ENCODE results near the gene PPA2.
"Not testable (repeated sequence)": the region's sequence is repeated elsewhere in the genome, so short reads cannot be mapped to it uniquely, and the experiment has no call there.

PPA2 gene

DNA sequence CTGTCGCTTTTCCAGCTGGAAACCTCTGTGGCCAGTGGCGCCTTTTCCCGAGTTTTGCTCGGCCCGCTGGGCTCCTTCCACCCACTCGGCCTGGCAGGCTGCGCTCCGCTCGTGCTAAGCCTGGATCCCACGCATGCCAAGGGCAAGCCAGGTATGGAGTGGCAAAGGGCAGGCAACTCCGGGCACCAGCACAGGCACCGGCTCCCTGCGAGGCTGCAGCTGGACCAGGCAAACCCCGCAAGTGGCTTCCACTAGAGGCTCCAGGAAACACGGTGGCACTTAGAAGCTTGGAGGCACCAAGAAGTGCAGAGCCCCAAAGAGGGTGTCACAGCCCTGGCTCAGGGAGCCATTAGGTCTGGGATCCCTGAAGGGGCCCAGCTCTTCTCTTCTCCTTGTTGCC is 59.5 kb downstream of the PPA2 start:
- H3K27ac ChIP-seq (ENCODE audit: low read depth, low read length, poor library complexity, severe bottlenecking), result no peak overlapping the region
- TF ChIP-seq CTCF (IDR thresholded peaks at IDR 0.05; ENCODE audit: low read length) (no peak), EZH2 (IDR thresholded peaks at IDR 0.05; ENCODE audit: borderline replicate concordance, low read length) (no peak)

DNA sequence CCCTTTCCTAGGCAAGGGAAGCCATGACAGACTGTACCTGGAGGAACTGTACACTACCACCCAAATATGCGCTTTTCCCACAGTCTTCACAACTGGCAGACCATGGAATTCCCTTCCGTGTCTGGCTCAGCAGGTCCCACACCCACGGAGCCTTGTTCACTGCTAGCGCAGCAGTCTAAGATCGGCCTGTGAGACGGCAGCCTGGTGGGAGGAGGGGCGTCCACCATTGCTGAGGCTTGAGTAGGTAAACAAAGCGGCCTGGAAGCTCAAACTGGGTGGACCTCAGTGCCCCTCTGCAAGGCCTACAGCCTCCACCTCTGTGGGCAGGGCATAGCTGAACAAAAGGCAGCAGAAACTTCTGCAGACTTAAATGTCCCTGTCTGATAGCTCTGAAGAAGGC is 64.7 kb downstream of the PPA2 start:
- peaks cover 15% of the 10 kb centered on the region for H3K36me3 ChIP-seq (ENCODE audit: insufficient read depth, low read length)
- H3K4me3 ChIP-seq (ENCODE audit: low read depth, low read length, poor library complexity, severe bottlenecking); H3K9me2 ChIP-seq (ENCODE audit: low read depth, low read length); H3K9ac ChIP-seq (ENCODE audit: low read length); H3K27ac ChIP-seq (ENCODE audit: low read depth, low read length, poor library complexity, severe bottlenecking); H2AFZ ChIP-seq (ENCODE audit: low read length); H3K79me2 ChIP-seq (ENCODE audit: insufficient read depth, low read length); H3F3A ChIP-seq (ENCODE audit: insufficient read depth, low read length); H3K9me3 ChIP-seq (ENCODE audit: low read length); H3K27me3 ChIP-seq (ENCODE audit: insufficient read depth, low read length); H4K20me1 ChIP-seq (ENCODE audit: insufficient read depth, low read length); H3K4me1 ChIP-seq (ENCODE audit: insufficient read depth, low read length, severe bottlenecking); H3K4me2 ChIP-seq (ENCODE audit: low read length): not testable (repeated sequence)

More for the DNA sequence above, 59.5 kb downstream of the PPA2 start:
- no peaks in the 10 kb centered on the region for H3K79me2 ChIP-seq (ENCODE audit: insufficient read depth, low read length)
- no peak overlapping the region for H2AFZ ChIP-seq (ENCODE audit: low read length)
- H3K4me1 ChIP-seq (ENCODE audit: insufficient read depth, low read length, severe bottlenecking), result no peaks in the 10 kb centered on the region
- H3K4me3 ChIP-seq (ENCODE audit: low read depth, low read length, poor library complexity, severe bottlenecking), result no peak overlapping the region
- H4K20me1 ChIP-seq (ENCODE audit: insufficient read depth, low read length), result no peaks in the 10 kb centered on the region
- no peak overlapping the region for H3K9ac ChIP-seq (ENCODE audit: low read length)
- no peaks in the 10 kb centered on the region for H3K9me2 ChIP-seq (ENCODE audit: low read depth, low read length)
- no peaks in the 10 kb centered on the region for H3K36me3 ChIP-seq (ENCODE audit: insufficient read depth, low read length)
- H3F3A ChIP-seq (ENCODE audit: insufficient read depth, low read length), result no peaks in the 10 kb centered on the region
- no peak overlapping the region for H3K4me2 ChIP-seq (ENCODE audit: low read length)
- no peaks in the 10 kb centered on the region for H3K27me3 ChIP-seq (ENCODE audit: insufficient read depth, low read length)
- H3K9me3 ChIP-seq (ENCODE audit: low read length), result no peaks in the 10 kb centered on the region

DNA sequence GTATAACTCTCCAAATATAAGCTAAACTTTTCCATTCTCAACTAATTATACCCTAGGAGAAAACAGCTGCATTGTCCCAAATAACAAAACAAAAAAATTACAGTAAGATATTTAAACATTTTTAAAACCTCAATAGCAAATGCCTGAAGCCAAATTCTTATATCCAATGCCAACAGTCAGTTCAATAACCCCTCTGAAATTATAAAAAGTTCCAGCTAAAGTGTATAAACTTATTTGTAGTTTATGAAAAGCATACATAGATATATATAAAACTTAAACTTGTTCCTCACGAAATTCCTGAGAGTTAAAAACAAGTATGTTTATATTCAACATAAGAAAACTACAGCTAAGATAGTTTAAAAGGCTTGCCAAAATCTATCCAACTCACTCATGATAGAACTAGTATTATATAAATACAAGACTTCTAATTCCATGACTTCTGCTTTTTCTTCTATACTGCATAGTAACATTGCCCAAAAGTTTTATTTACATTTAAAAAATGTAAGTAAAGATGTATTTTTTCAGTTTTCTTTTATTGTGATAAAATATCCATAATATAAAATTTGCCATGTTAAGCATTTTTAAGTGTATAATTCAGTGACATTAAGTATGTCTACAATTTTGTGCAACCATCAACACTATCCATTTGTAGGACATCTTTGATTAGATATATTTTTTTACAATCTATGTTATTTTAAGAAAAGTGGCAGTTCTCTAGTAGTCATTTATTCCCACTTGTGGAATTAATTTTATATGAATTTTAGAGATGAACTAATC is 72.8 kb downstream of the PPA2 start:
- Histone ChIP-seq H3K4me3 (ENCODE audit: low read depth, low read length, poor library complexity, severe bottlenecking) (no peak overlapping the region), H3K9me2 (ENCODE audit: low read depth, low read length) (no peaks in the 10 kb centered on the region), H3K4me1 (ENCODE audit: insufficient read depth, low read length, severe bottlenecking) (no peaks in the 10 kb centered on the region), H3K36me3 (ENCODE audit: insufficient read depth, low read length) (peaks cover 8% of the 10 kb centered on the region), H4K20me1 (ENCODE audit: insufficient read depth, low read length) (no peaks in the 10 kb centered on the region), H3K9me3 (ENCODE audit: low read length) (peaks cover 3% of the 10 kb centered on the region), H3F3A (ENCODE audit: insufficient read depth, low read length) (no peaks in the 10 kb centered on the region), H3K9ac (ENCODE audit: low read length) (no peak overlapping the region), H2AFZ (ENCODE audit: low read length) (no peak overlapping the region), H3K4me2 (ENCODE audit: low read length) (no peak overlapping the region), H3K27me3 (ENCODE audit: insufficient read depth, low read length) (no peaks in the 10 kb centered on the region), H3K79me2 (ENCODE audit: insufficient read depth, low read length) (no peaks in the 10 kb centered on the region), H3K27ac (ENCODE audit: low read depth, low read length, poor library complexity, severe bottlenecking) (no peak overlapping the region)
- TF ChIP-seq EZH2 (IDR thresholded peaks at IDR 0.05; ENCODE audit: borderline replicate concordance, low read length), result no peak

- Histone ChIP-seq H2AFZ (ENCODE audit: low read length) (no peak overlapping the region), H3K4me2 (ENCODE audit: low read length) (no peak overlapping the region)
These were observed 74.2 kb downstream of the PPA2 start for GRCh38 chr4:105399532-105400161.

More at GRCh38 chr4:105399532-105400161, 74.2 kb downstream of the PPA2 start:
- TF ChIP-seq EZH2 (IDR thresholded peaks at IDR 0.05; ENCODE audit: borderline replicate concordance, low read length) (no peak), CTCF (IDR thresholded peaks at IDR 0.05; ENCODE audit: low read length) (no peak)
- H3K27ac ChIP-seq (ENCODE audit: low read depth, low read length, poor library complexity, severe bottlenecking), result no peak overlapping the region
- H3K4me3 ChIP-seq (ENCODE audit: low read depth, low read length, poor library complexity, severe bottlenecking), result no peak overlapping the region
- H3F3A ChIP-seq (ENCODE audit: insufficient read depth, low read length), result no peaks in the 10 kb centered on the region
- H3K9ac ChIP-seq (ENCODE audit: low read length), result no peak overlapping the region
- H3K36me3 ChIP-seq (ENCODE audit: insufficient read depth, low read length), result peaks cover 3% of the 10 kb centered on the region; the same call in 1 of the 2 replicates
- no peaks in the 10 kb centered on the region for H3K79me2 ChIP-seq (ENCODE audit: insufficient read depth, low read length)
- no peaks in the 10 kb centered on the region for H3K4me1 ChIP-seq (ENCODE audit: insufficient read depth, low read length, severe bottlenecking)
- H4K20me1 ChIP-seq (ENCODE audit: insufficient read depth, low read length), result no peaks in the 10 kb centered on the region
- H3K9me3 ChIP-seq (ENCODE audit: low read length), result no peaks in the 10 kb centered on the region
- H3K27me3 ChIP-seq (ENCODE audit: insufficient read depth, low read length), result no peaks in the 10 kb centered on the region
- no peaks in the 10 kb centered on the region for H3K9me2 ChIP-seq (ENCODE audit: low read depth, low read length)

Measured in OCI-LY1 (cell line).